Fibroblast of lung (primary cell): ENCODE results near the gene RCAN1. TPM values are rescaled to one million over a fixed set of nuclear protein-coding genes. Genes with fewer than 3 reads are reported as not detected.
"Not testable (repeated sequence)": the region's sequence is repeated elsewhere in the genome, so short reads cannot be mapped to it uniquely, and the experiment has no call there.

Experiments
- DNase-seq, 2 donors: peaks; one replicate each; pipeline versions ENCODE4 v3.0.0 to v3.0.0-alpha.2; 2010; ENCODE audit warnings: low read depth in 2 of 2
- H2AFZ ChIP-seq: 2 replicates; pipeline ENCODE4 v1.5.1; 2012; ENCODE audit warnings: low read length, control low read depth, inconsistent platforms
- H3K27ac ChIP-seq: 2 replicates; pipeline ENCODE4 v1.5.1; 2011; ENCODE audit warnings: low read length, control low read depth; ENCODE audit not compliant: insufficient read depth
- H3K27me3 ChIP-seq: 2 replicates; pipeline ENCODE4 v1.5.1; 2011; ENCODE audit warnings: mild to moderate bottlenecking, low read length; ENCODE audit not compliant: control insufficient read depth, insufficient read depth
- H3K36me3 ChIP-seq: 2 replicates; pipeline ENCODE4 v1.5.1; 2011; ENCODE audit warnings: low read length; ENCODE audit not compliant: control insufficient read depth, insufficient read depth
- H3K4me1 ChIP-seq: 2 replicates; pipeline ENCODE4 v1.5.1; 2011; ENCODE audit warnings: low read length; ENCODE audit not compliant: control insufficient read depth, insufficient read depth; ENCODE audit errors: extremely low read depth
- H3K4me2 ChIP-seq: 2 replicates; pipeline ENCODE4 v1.5.1; 2011; ENCODE audit warnings: low read length, control low read depth; ENCODE audit not compliant: insufficient read depth; ENCODE audit errors: extremely low read depth
- H3K4me3 ChIP-seq, 4 experiments: fragments of 200-600 bp in 1 of 4; sonication (generic) in 1 of 4; replicated peaks in 1 of 4; 2 replicates each; pipeline ENCODE4 v1.5.1; 2011 to 2016; ENCODE audit warnings: low read length in 4 of 4, low read depth in 3 of 4, mild to moderate bottlenecking in 3 of 4, control low read depth in 2 of 4, inconsistent platforms in 1 of 4, mixed read lengths in 1 of 4; ENCODE audit not compliant: insufficient read depth in 1 of 4; ENCODE audit errors: control extremely low read depth in 1 of 4
- H3K79me2 ChIP-seq: 2 replicates; pipeline ENCODE4 v1.5.1; 2012; ENCODE audit warnings: mild to moderate bottlenecking, low read length, inconsistent platforms; ENCODE audit not compliant: control insufficient read depth, insufficient read depth
- H3K9ac ChIP-seq: 2 replicates; pipeline ENCODE4 v1.5.1; 2011; ENCODE audit warnings: mild to moderate bottlenecking, low read length, control low read depth; ENCODE audit not compliant: insufficient read depth
- H3K9me3 ChIP-seq: 2 replicates; pipeline ENCODE4 v1.5.1; 2012; ENCODE audit warnings: low read depth, low read length; ENCODE audit not compliant: control insufficient read depth, insufficient read depth
- H4K20me1 ChIP-seq: 2 replicates; pipeline ENCODE4 v1.5.1; 2011; ENCODE audit warnings: low read length; ENCODE audit not compliant: control insufficient read depth, insufficient read depth; ENCODE audit errors: extremely low read depth
- EZH2 ChIP-seq: IDR thresholded peaks from 2 replicates; pipeline ENCODE4 v1.5.1; 2012; ENCODE audit warnings: low read length, control low read depth, mild to moderate bottlenecking; ENCODE audit errors: missing control alignments
- polyA plus RNA-seq, 2 donors: library from polyadenylated mRNA; depleted of rRNA in 1 of 2; stranded (reverse) in 1 of 2; unstranded in 1 of 2; fragments of >200 nt; gene quantifications; 2 replicates each; pipeline ENCODE4 v1.2.1, GENCODE V29; 2011 to 2012; ENCODE audit warnings: missing spikeins in 1 of 2
- total RNA-seq: library from RNA; depleted of rRNA; stranded (reverse); fragments of >200 nt; gene quantifications from 2 replicates; pipeline ENCODE4 v1.2.1, GENCODE V29; 2014
- TF ChIP-seq, protein P1 (sequence below), 2 donors: IDR thresholded peaks in 1 of 2; conservative IDR thresholded peaks in 1 of 2; 1 replicate in 1 of 2; 2 replicates in 1 of 2; pipeline ENCODE4 v1.5.1; 2011 to 2012; ENCODE audit warnings: low read length in 2 of 2, control low read depth in 1 of 2, inconsistent platforms in 1 of 2, low read depth in 1 of 2, mild to moderate bottlenecking in 1 of 2

RCAN1 gene
- total and polyA plus RNA-seq, 2 donors (not counting 1 experiment from before 2014, with no cell fraction given): 94.8 to 259 TPM

DNA sequence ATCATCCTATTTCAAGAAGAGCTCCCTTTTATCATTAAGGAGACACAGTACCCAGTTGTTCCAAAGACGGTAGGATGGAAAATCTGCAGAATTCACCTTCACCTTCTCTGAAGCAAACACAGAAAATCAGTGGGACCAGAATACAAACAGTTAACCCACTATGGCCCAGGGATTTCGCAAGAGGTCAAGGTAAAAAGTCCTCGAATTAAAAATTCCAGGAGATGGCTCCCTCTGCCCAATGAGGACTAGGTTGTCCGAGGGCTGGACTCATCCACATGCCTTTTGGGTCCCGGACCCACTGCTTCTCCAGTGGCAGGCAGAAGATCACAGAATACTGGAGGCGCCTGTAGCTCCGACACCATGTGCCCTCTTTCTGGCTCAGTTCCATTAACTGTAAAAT lies 42.9 kb downstream of the RCAN1 start:
- H3K27me3 ChIP-seq: no peaks in the 10 kb centered on the region
- H3K9me3 ChIP-seq: no peaks in the 10 kb centered on the region
- no peaks in the 10 kb centered on the region for H3K79me2 ChIP-seq
- H3K4me2 ChIP-seq: no peak overlapping the region
- no peak overlapping the region for H3K27ac ChIP-seq
- H3K4me3 ChIP-seq: no peak overlapping the region
- no peaks in the 10 kb centered on the region for H3K36me3 ChIP-seq
- H3K9ac ChIP-seq: no peak overlapping the region
- no peaks in the 10 kb centered on the region for H4K20me1 ChIP-seq
- no peak for TF ChIP-seq EZH2
- no peak for DNase-seq
- no peak overlapping the region for H2AFZ ChIP-seq
- no peaks in the 10 kb centered on the region for H3K4me1 ChIP-seq

GRCh38 chr21:34570313-34570712 lies 44.6 kb downstream of the RCAN1 start:
- TF ChIP-seq EZH2: no peak
- TF ChIP-seq, protein P1, sequence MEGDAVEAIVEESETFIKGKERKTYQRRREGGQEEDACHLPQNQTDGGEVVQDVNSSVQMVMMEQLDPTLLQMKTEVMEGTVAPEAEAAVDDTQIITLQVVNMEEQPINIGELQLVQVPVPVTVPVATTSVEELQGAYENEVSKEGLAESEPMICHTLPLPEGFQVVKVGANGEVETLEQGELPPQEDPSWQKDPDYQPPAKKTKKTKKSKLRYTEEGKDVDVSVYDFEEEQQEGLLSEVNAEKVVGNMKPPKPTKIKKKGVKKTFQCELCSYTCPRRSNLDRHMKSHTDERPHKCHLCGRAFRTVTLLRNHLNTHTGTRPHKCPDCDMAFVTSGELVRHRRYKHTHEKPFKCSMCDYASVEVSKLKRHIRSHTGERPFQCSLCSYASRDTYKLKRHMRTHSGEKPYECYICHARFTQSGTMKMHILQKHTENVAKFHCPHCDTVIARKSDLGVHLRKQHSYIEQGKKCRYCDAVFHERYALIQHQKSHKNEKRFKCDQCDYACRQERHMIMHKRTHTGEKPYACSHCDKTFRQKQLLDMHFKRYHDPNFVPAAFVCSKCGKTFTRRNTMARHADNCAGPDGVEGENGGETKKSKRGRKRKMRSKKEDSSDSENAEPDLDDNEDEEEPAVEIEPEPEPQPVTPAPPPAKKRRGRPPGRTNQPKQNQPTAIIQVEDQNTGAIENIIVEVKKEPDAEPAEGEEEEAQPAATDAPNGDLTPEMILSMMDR (conservative IDR thresholded peaks at IDR 0.05 in 1 of 2, IDR thresholded peaks at IDR 0.05 in 1 of 2; ENCODE audit: low read depth in 1 of 2, low read length in 2 of 2): no peak
- Histone ChIP-seq H3K36me3 (no peaks in the 10 kb centered on the region), H4K20me1 (no peaks in the 10 kb centered on the region), H3K79me2 (no peaks in the 10 kb centered on the region), H3K4me2 (no peak overlapping the region), H3K4me3 (no peak overlapping the region), H3K27me3 (no peaks in the 10 kb centered on the region), H3K9me3 (no peaks in the 10 kb centered on the region), H2AFZ (no peak overlapping the region), H3K9ac (no peak overlapping the region), H3K4me1 (no peaks in the 10 kb centered on the region), H3K27ac (no peak overlapping the region)
- no peak for DNase-seq

GRCh38 chr21:34569381-34569979 lies 45.4 kb downstream of the RCAN1 start:
- H3K4me1 ChIP-seq: no peaks in the 10 kb centered on the region

DNA sequence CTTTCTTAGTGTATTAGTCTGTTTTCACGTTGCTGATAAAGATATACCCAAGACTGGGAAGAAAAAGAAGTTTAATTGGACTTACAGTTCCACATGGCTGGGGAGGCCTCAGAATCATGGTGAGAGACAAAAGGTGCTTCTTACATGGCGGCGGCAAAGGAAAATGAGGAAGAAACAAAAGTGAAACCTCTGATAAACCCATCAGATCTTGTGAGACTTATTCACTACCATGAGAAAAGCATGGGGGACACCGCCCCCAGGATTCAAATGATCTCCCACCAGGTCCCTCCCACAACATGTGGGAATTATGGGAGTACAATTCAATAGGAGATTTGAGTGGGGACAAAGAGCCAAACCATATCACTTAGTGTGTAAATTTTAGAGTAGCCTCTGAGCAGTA lies 46.1 kb downstream of the RCAN1 start:
- not testable (repeated sequence) for H3K9ac ChIP-seq

More at GRCh38 chr21:34569381-34569979, 45.4 kb downstream of the RCAN1 start:
- no peak overlapping the region for H2AFZ ChIP-seq
- no peak overlapping the region for H3K4me3 ChIP-seq
- H4K20me1 ChIP-seq: no peaks in the 10 kb centered on the region
- no peaks in the 10 kb centered on the region for H3K36me3 ChIP-seq
- no peak overlapping the region for H3K4me2 ChIP-seq
- no peaks in the 10 kb centered on the region for H3K27me3 ChIP-seq
- H3K27ac ChIP-seq: no peak overlapping the region
- H3K9ac ChIP-seq: no peak overlapping the region
- H3K79me2 ChIP-seq: no peaks in the 10 kb centered on the region
- no peaks in the 10 kb centered on the region for H3K9me3 ChIP-seq
- no peak for DNase-seq
- TF ChIP-seq, protein P1 (conservative IDR thresholded peaks at IDR 0.05 in 1 of 2, IDR thresholded peaks at IDR 0.05 in 1 of 2; ENCODE audit: low read depth in 1 of 2, low read length in 2 of 2): no peak
- no peak for TF ChIP-seq EZH2

More for the DNA sequence above, 46.1 kb downstream of the RCAN1 start:
- not testable (repeated sequence) for DNase-seq, H3K4me3 ChIP-seq, H3K27ac ChIP-seq, H3K79me2 ChIP-seq, H3K4me1 ChIP-seq, H3K27me3 ChIP-seq, H4K20me1 ChIP-seq, H3K4me2 ChIP-seq, H3K36me3 ChIP-seq, H2AFZ ChIP-seq, H3K9me3 ChIP-seq
